HG03103 (cell line): ENCODE results near the gene SEC14L2.
"Not testable (repeated sequence)": the region's sequence is repeated elsewhere in the genome, so short reads cannot be mapped to it uniquely, and the experiment has no call there.

ENCODE experiments used
- ATAC-seq: cut with Tn5 transposase; IDR thresholded peaks from one replicate; pipeline ENCODE4 v1.9.1; 2021; ENCODE audit warnings: low read depth; ENCODE audit not compliant: unreplicated experiment

The SEC14L2 gene

DNA sequence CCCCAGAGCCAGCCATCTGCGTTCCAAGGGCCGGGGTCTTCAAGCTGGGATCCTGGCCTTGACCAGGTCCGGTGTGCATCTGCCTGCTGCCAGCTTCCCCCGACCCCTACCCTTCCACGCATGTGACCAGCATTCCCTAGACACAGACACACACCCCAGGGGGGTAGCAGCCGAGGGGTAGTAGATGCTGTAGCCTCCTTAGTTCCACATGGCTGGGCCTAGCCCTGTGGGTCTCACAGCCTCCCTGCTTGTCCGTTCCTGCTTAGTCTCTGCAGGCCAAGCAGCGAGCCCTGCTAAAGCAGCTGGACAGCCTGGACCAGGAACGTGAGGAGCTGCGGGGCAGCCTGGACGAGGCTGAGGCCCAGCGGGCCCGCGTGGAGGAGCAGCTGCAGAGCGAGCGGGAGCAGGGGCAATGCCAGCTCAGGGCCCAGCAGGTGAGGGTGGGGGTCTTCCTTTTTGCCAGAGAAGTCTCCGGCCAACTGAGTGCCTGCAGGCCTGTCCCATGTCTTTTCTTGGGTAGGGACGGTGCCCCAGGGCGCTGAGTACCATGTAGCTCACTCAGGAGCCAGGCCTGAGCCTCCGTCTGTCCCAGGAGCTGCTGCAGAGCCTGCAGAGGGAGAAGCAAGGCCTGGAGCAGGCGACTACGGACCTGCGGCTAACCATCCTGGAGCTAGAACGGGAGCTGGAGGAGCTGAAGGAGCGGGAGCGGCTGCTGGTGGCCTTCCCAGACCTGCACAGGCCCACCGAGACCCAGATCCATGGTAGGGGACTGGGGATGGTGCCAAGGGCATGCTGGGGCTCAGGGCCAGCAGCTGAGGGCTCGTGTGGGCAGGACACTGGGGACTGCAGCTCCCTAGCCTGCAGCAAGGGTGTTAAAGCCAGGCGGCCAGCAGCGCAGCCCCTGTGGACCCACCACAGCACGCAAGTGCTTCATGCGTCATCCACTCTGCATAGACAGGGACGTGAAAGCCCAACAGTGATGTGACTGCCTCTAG is 23.2 kb upstream of the SEC14L2 start:
- ATAC-seq = no peak

- ATAC-seq = no peak
Observed at GRCh38 chr22:30375312-30375849, 21.4 kb upstream of the SEC14L2 start.

DNA sequence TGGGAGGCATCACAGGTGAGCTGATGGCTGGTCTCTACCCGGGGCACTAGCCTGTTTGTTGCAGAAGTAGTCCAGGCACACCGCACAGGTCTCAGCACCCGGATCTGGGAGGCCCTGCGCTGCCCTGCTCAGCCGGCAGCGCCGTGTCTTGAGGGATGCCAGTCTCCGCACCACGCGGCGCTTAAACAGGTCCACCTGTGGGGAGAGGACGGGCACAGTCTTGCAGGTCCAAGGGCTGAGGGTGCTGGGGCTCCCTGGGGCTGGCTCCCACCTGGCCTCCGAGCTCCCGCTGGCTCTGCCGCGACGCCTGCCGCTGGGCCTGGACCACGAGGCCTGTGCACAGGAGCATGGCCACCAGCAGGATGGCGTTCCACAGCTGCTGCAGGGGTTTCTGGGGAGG is 16.8 kb upstream of the SEC14L2 start:
- no peak for ATAC-seq

GRCh38 chr22:30381264-30381663 is 15.6 kb upstream of the SEC14L2 start:
- ATAC-seq = no peak

DNA sequence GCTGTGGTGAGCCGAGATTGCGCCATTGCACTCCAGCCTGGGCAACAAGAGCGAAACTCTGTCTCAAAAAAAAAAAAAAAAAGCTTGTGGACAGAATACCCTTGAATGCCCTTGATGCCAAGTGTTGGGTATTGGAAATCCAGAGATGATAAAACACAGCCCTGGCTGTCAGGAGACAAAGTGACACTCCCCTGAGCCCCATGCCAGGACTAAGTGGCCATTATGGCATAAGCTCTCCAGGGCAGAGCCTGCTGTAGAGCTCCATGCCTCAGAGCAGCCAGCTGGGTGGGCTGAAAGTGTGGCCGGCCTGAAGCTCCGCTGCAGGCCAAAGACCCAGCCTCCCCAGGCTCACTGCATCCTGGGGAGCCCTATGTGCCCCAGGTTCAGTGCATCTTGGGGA is 14.5 kb upstream of the SEC14L2 start:
- ATAC-seq = no peak

DNA sequence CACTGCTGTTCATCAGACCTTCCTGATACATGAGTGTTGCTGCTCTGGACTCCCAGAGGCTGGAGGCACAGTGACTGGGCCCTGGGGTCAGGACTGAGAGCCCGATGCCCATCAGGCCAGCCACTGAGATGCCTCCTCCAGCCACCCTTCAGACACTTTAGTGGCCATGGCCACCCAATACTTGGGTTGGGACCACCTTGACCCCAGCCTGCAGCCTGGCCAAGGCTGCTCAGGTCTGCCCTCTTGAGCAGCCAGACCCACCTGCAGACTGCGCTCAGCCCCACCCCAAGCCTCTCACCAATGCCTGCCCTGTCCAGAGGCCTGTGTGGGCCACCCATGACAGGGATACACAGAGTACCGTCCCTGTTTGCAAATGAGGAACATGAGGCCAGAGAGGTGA is 13.8 kb upstream of the SEC14L2 start:
- no peak for ATAC-seq

- ATAC-seq = no peak
Observed at GRCh38 chr22:30385942-30386341, 10.9 kb upstream of the SEC14L2 start.

DNA sequence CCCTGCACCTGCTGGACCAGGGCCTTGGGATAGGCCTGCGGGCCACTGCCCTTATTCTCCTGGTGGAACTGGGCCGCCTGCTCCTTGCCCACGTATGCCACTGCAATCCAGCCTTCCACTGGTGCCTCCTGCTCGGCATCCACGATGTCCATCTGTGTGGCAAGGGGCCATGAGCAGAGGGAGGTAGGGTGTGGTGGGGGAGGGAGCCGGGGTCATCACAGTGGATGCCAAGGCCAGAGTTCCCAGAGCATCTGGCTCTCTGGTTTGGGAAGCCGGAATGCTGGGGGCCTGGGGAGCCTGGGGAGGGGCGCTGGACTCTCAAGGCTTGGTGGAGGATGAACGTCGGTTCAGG is 10.2 kb upstream of the SEC14L2 start:
- ATAC-seq = no peak

DNA sequence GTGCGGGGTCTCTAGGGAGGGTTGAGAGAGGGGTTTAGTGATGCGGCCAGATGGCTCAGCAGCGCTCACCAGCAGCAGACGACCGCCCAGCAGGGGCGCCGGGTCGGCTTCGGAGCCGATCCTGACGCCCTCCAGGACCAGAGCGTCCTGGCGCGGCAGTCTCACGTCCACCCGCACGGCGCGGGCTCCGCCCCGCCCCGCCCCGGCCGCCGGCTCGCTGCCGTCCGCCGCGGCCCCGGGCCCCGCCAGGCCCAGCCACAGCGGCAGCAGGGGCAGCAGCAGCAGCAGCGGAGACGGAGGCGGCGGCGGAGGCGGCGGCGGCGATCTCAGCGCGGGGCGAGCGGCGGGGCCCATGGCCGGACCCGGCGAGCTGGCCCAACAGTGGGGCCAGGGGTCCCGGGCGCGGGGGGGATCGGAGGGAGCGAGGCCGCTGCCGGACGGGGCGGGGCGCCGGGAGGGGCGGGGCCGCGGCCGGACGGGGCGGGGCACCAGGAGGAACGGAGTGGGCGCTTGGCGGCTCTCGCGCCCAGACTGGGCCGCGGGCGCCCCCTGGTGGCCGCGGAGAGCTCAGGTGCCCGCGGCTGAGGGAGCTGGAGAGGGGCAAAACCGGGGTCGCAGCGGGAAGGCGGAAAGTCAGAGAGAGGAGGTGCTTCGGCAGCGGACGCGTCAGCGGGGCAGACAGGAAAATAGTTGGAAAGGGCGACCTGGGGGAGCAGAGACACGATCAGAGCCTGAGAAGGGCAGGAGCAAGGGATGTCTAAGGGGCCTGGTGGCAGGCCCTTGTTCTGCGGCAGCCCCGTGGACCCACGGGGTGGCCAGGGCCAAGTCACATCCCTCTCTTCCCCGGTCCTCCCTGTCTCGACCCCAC is 9.6 kb upstream of the SEC14L2 start, which contains the start of gene RNF215:
Gene RNF215, minus strand, starts transcription at position 452 of the 868 bp plus-strand sequence. Its CDS starts 98 bp downstream, at position 354.
- peak; percentile 49 for ATAC-seq

DNA sequence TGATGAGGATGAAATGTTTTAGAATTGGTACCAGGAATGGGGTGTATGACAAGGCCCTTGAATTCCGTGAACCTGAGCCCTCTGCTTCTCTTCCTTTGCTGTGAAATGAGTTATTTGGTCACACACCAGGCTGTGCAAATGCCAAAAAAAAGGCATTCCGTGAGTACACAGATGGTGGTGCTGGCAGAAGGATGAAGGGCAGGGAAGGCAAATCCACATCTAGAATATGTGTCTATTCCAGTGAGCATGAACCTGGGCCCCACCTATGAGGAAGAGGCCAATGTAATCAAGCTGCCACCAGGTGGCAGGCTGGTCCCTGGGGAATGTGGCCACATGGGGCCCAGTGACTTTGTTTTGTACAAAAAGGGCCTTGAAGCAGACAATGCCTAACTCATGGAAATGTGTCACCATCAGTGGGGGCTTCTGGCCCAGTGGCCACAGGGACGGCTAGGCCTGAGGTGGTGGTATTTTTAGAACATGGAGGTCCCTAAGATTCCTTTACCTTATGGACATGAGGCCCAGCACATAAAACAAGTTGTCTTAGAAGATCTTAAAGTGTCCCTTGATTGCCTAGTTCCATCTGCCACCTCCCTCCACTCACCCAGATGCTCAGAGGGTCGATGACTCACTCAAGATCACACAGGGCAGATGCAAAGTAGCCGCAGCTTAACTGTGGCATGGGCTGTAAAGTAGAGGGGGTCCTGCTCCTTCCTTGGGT is 5.7 kb upstream of the SEC14L2 start:
- no peak for ATAC-seq

DNA sequence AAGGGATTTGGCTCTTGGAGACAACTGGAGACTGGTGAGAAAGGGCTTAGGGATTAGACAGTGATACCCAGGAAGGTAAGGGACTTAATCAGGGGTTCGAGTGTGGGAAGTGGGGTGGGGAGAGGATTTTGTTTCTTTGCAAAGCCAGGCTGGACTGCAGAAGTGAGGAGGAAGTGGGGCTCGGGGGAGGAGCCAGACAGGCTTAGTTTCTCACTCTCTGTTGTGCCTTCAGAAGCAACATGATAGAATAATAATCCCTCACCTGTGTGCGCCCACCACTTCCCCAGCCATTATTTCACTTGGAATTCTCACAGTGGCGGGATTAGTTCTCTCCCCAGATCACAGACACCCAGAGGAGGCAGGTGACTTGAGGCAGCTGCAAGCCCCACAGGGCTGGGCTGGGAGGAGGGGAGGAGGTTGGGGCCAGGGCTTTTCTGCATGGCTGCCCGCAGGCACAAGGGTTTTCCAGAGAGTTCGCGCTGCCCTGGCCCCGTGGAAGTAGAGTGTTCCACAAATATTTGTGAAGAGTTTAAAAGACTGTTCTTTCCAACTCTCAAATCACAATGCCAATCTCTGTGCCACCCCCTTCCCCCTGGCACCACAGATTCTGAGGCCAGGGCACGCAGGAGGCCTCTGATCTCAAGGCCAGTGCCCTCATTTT is 4.0 kb upstream of the SEC14L2 start:
- ATAC-seq = no peak

GRCh38 chr22:30393322-30393680 is 3.5 kb upstream of the SEC14L2 start:
- no peak for ATAC-seq

DNA sequence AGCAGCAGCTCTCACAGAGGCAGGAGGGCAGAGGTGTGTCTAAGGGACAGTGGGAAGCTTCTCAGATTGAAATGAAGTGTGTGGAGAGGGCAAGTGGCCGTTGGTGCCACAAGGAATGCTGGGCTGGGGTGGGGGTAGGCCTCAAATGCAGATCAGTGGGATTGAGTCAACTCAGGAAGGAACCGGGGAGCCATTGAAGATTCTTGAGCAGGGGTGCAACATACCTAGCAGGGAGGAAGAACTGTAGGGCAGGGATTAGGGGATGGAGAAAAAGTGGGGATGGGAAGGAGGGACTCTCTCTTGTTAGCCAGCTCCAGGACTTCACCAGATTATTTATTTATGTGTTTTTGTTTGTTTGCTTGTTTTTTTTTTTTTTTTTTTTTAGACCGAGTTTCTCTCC is 2.9 kb upstream of the SEC14L2 start:
- no peak for ATAC-seq

GRCh38 chr22:30397656-30398635 is 1.1 kb downstream of the SEC14L2 start:
- no peak for ATAC-seq

DNA sequence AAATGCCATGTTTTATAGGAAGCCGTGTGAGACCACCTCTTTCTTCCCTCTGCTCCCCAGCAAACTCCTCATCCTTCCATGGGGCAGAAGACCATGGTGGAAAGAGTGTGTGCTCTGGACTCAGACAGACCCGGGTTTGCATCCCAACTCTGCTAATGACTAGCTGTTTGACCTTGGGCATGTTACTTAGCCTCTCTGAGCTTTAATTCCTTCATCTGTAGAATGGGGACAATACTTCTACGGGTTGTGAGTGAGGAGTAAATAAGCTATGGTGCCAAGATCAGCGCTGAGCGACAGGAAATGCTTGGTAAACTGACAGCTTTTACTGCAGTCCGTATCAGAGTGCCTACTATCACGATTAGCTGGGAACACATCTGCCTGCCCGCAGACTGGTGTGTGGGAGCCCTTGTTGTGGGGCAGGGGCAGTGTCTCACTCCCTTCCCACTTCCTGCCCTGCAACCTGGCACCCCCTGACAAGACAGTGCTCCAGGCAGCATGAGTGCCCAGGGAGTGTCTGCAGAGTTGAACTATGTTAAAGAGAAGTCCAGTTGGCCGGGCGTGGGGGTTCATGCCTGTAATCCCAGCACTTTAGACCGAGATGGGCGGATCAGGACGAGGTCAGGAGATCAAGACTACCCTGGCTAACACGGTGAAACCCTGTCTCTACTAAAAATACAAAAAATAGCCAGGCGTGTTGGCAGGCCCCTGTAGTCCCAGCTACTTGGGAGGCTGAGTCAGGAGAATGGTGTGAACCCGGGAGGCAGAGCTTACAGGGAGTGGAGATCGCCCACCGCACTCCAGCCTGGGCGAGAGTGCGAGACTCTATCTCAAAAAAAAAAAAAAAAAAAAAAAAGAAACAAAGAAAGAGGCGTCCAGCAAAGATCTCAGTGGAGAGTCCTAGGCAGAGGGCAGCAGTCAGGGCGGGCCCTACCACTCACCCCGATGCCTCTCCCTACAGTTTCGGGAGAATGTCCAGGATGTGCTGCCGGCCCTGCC is 2.2 kb downstream of the SEC14L2 start:
- no peak for ATAC-seq

DNA sequence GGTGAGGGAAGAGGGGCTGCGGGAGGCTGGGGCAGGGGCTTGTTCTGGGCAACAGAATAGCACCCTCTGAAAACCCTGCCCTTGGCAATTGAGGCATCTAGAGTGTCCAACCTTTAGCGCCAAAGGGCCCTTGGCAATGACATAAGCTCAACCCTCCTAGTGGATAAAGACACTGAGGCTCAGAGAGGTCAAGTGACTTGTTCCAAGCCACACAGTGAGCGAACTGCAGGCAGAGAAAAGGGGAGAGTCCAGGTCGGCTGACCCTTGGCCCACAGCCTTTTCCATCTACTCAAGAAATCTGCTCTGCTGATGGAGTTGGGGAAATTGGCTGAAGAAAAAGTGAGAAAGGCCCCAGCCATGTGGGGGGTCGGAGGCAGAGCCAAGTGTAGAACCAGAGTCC is 2.9 kb downstream of the SEC14L2 start:
- no peak for ATAC-seq

DNA sequence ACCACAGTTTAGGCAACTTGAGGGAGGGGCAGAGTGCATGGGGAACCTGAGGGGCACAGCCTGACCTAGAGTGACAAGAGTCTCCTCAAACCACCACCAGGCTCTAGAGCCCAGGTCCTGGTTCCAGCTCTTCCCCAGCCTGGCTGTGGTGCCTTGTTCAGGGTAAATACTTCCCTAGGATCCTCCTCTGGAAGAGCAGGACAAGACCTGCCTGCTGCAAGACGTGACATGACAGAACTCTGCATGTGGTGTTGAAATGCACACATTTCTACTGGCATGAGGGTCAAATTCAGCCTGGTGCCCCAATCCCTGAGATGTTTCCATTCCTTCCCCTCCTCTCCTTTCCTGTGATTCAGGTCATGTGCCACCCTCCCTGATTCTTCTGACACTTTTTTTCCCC is 3.3 kb downstream of the SEC14L2 start:
- ATAC-seq = no peak

DNA sequence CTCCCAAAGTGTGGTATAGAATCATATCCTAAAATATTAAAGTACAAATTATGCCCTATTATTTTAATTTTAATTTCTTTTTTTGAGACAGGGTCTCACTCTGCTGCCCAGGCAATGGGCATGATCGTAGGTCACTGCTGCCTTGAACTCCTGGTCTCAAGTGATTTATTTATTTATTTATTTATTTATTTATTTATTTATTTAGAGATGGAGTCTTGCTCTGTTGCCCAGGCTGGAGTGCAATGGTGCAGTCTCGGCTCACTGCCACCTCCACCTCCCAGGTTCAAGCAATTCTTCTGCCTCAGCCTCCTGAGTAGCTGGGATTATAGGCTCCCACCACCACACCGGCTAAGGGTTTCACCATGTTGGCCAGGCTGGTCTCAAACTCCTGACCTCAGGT is 4.2 kb downstream of the SEC14L2 start:
- not testable (repeated sequence) for ATAC-seq
